Smooth muscle cell (in vitro differentiated cells): Measurements from ENCODE around the gene JPH3. TPM values are rescaled to one million over a fixed set of nuclear protein-coding genes. Genes with fewer than 3 reads are reported as not detected.

Experiments
- DNase-seq: peaks from one replicate; lab custom pipeline; 2025; ENCODE audit not compliant: unreplicated experiment; lab: John Stamatoyannopoulos, UW
- H2AFZ ChIP-seq: fragments of 200-600 bp; sonication (generic); 2 replicates; pipeline ENCODE4 v1.6.0; 2016; ENCODE audit warnings: antibody characterized with exemption, low read depth, mild to moderate bottlenecking
- H3F3A ChIP-seq: fragments of 200-600 bp; sonication (generic); 2 replicates; pipeline ENCODE4 v1.6.0; 2017; ENCODE audit warnings: antibody characterized with exemption, low read depth
- H3K27ac ChIP-seq: fragments of 200-600 bp; sonication (generic); 2 replicates; pipeline ENCODE4 v1.5.1; 2016; ENCODE audit warnings: low read depth, mild to moderate bottlenecking
- H3K27me3 ChIP-seq: fragments of 200-600 bp; sonication (generic); 2 replicates; pipeline ENCODE4 v1.6.1; 2016; ENCODE audit warnings: low read depth, mild to moderate bottlenecking
- H3K36me3 ChIP-seq: fragments of 200-600 bp; sonication (generic); 2 replicates; pipeline ENCODE4 v1.5.1; 2016; ENCODE audit warnings: low read depth
- H3K4me1 ChIP-seq: fragments of 200-600 bp; sonication (generic); 2 replicates; pipeline ENCODE4 v1.5.1; 2016; ENCODE audit warnings: low read depth
- H3K4me2 ChIP-seq: fragments of 200-600 bp; sonication (generic); 2 replicates; pipeline ENCODE4 v1.6.0; 2016; ENCODE audit warnings: mild to moderate bottlenecking
- H3K4me3 ChIP-seq: fragments of 200-600 bp; sonication (generic); 2 replicates; pipeline ENCODE4 v1.5.1; 2016; ENCODE audit warnings: mild to moderate bottlenecking
- H3K79me2 ChIP-seq: fragments of 200-600 bp; sonication (generic); 2 replicates; pipeline ENCODE4 v1.6.0; 2016; ENCODE audit warnings: low read depth, mild to moderate bottlenecking
- H3K9ac ChIP-seq: fragments of 200-600 bp; sonication (generic); 2 replicates; pipeline ENCODE4 v1.6.0; 2016; ENCODE audit warnings: low read depth
- H3K9me3 ChIP-seq: fragments of 200-600 bp; sonication (generic); replicated peaks from 2 replicates; pipeline ENCODE4 v1.5.1; 2016; ENCODE audit warnings: low read depth
- H4K20me1 ChIP-seq: fragments of 200-600 bp; sonication (generic); 2 replicates; pipeline ENCODE4 v1.6.0; 2016; ENCODE audit warnings: low read depth
- CTCF ChIP-seq: fragments of 200-600 bp; sonication (generic); IDR thresholded peaks from 2 replicates; pipeline ENCODE4 v1.5.1; 2017; ENCODE audit warnings: borderline replicate concordance, mild to moderate bottlenecking, antibody characterized with exemption; ENCODE audit not compliant: insufficient read depth, poor library complexity, severe bottlenecking
- WGBS: methylation state at CpG from one replicate; pipeline ENCODE4 v1.1.7; 2016; ENCODE audit warnings: low lambda C conversion rate; 5-methylcytosine and 5-hydroxymethylcytosine counted together
- polyA plus RNA-seq: library from polyadenylated mRNA; unstranded; fragments of >200 nt; fragmentation: Nextera tagmentation; extraction: Ambion mirVana; gene quantifications from 2 replicates; pipeline ENCODE4 v1.2.1, GENCODE V29; 2016
- total RNA-seq: library from RNA; depleted of rRNA; stranded (reverse); fragments of >200 nt; gene quantifications from 2 replicates; pipeline ENCODE4 v1.2.3, GENCODE V29; 2014

JPH3 gene
- total and polyA plus RNA-seq, 2 experiments from 2014 or later, result 2.1 to 2.4 TPM

- no peak overlapping the region for H3K4me2 ChIP-seq
- H3F3A ChIP-seq, result no peaks in the 10 kb centered on the region
- no peak overlapping the region for H3K27ac ChIP-seq
- no peak overlapping the region for H2AFZ ChIP-seq
- no peak overlapping the region for H3K4me3 ChIP-seq
- H3K4me1 ChIP-seq, result no peaks in the 10 kb centered on the region
- H3K36me3 ChIP-seq, result no peaks in the 10 kb centered on the region
- H3K27me3 ChIP-seq, result no peaks in the 10 kb centered on the region
- no peaks in the 10 kb centered on the region for H4K20me1 ChIP-seq
- DNase-seq, result no peak
- no peaks in the 10 kb centered on the region for H3K79me2 ChIP-seq
- 62% methylated on average over 15 of the region's 15 CpGs for WGBS
- no peaks in the 10 kb centered on the region for H3K9me3 ChIP-seq
- TF ChIP-seq CTCF, result no peak
- no peak overlapping the region for H3K9ac ChIP-seq
These were observed 72.9 kb downstream of the JPH3 start for GRCh38 chr16:87675111-87675719.

DNA sequence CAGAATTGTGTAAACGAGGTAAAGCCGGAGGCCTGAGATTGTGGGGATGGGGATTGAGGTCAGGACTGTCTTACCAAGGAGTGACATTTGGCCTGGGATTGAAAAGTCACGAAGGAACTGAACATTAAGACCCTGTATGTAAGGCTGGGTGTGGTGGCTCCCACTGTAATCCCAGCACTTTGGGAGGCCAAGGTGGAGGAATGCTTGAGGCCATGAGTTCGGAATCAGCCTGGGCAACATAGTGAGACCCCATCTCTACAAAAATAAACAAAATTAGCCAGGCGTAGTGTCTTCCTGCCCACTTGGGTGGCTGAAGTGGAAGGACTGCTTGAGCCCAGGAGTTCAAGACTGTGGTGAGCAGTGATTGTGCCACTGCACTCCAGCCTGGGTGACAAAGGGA, 75.5 kb downstream of the JPH3 start:
- Histone ChIP-seq H3K27me3 (no peaks in the 10 kb centered on the region), H3K36me3 (no peaks in the 10 kb centered on the region), H3K4me2 (no peak overlapping the region), H3K4me1 (no peaks in the 10 kb centered on the region), H3F3A (no peaks in the 10 kb centered on the region), H4K20me1 (no peaks in the 10 kb centered on the region), H3K27ac (no peak overlapping the region), H3K4me3 (no peak overlapping the region), H3K9ac (no peak overlapping the region), H3K9me3 (no peaks in the 10 kb centered on the region), H2AFZ (no peak overlapping the region), H3K79me2 (no peaks in the 10 kb centered on the region)
- 90% methylated on average over 5 of the region's 5 CpGs for WGBS
- no peak for TF ChIP-seq CTCF
- no peak for DNase-seq

- no peaks in the 10 kb centered on the region for H3K9me3 ChIP-seq
- DNase-seq, result no peak
- TF ChIP-seq CTCF, result no peak
- no peak overlapping the region for H3K27ac ChIP-seq
- H3K9ac ChIP-seq, result no peak overlapping the region
- no peaks in the 10 kb centered on the region for H4K20me1 ChIP-seq
- no peak overlapping the region for H2AFZ ChIP-seq
- no peaks in the 10 kb centered on the region for H3K4me1 ChIP-seq
- no peak overlapping the region for H3K4me3 ChIP-seq
- H3K79me2 ChIP-seq, result no peaks in the 10 kb centered on the region
- H3F3A ChIP-seq, result no peaks in the 10 kb centered on the region
- H3K36me3 ChIP-seq, result no peaks in the 10 kb centered on the region
- no peak overlapping the region for H3K4me2 ChIP-seq
- 73% methylated on average over 14 of the region's 14 CpGs for WGBS
- H3K27me3 ChIP-seq, result no peaks in the 10 kb centered on the region
These were observed 76.3 kb downstream of the JPH3 start for GRCh38 chr16:87678618-87679017.

- no peak overlapping the region for H3K27ac ChIP-seq
- no peaks in the 10 kb centered on the region for H3K79me2 ChIP-seq
- H2AFZ ChIP-seq, result no peak overlapping the region
- no peaks in the 10 kb centered on the region for H4K20me1 ChIP-seq
- H3K4me3 ChIP-seq, result no peak overlapping the region
- WGBS, result 94% methylated on average over 18 of the region's 18 CpGs
- H3K36me3 ChIP-seq, result no peaks in the 10 kb centered on the region
- no peak for TF ChIP-seq CTCF
- H3K9me3 ChIP-seq, result no peaks in the 10 kb centered on the region
- no peak for DNase-seq
- no peaks in the 10 kb centered on the region for H3F3A ChIP-seq
- H3K9ac ChIP-seq, result no peak overlapping the region
- no peaks in the 10 kb centered on the region for H3K27me3 ChIP-seq
- no peak overlapping the region for H3K4me2 ChIP-seq
- no peaks in the 10 kb centered on the region for H3K4me1 ChIP-seq
These were observed 77.4 kb downstream of the JPH3 start for GRCh38 chr16:87679593-87680271.
